ENCODE data around the gene S100A8.

Gene S100A8

GRCh38 chr1:153345187-153346076 lies 45.4 kb downstream of the S100A8 start:
- DNase-seq (ENCODE audit: low read depth) = no peak

GRCh38 chr1:153344718-153345025 lies 46.2 kb downstream of the S100A8 start:
- DNase-seq (ENCODE audit: low read depth) = no peak

- peak; percentile 69 for DNase-seq (ENCODE audit: low read depth)
Observed at GRCh38 chr1:153343811-153344717, 46.8 kb downstream of the S100A8 start.

- DNase-seq (ENCODE audit: low read depth) = no peak
Observed at GRCh38 chr1:153343040-153343681, 47.7 kb downstream of the S100A8 start.

- no peak for DNase-seq (ENCODE audit: low read depth)
Observed at GRCh38 chr1:153342178-153342577, 48.7 kb downstream of the S100A8 start.

GRCh38 chr1:153341431-153341934 lies 49.4 kb downstream of the S100A8 start:
- no peak for DNase-seq (ENCODE audit: low read depth)

- DNase-seq (ENCODE audit: low read depth) = no peak
Observed at GRCh38 chr1:153340356-153340755, 50.5 kb downstream of the S100A8 start.
